ENCODE data around the gene MGAT1. TPM values are rescaled to one million over a fixed set of nuclear protein-coding genes. Genes with fewer than 3 reads are reported as not detected.
A peak's percentile ranks its signal among the peaks of the same experiment; 100 is the strongest.

The MGAT1 gene
- total RNA-seq, 1 donor from 2014 or later, result 137 TPM

DNA sequence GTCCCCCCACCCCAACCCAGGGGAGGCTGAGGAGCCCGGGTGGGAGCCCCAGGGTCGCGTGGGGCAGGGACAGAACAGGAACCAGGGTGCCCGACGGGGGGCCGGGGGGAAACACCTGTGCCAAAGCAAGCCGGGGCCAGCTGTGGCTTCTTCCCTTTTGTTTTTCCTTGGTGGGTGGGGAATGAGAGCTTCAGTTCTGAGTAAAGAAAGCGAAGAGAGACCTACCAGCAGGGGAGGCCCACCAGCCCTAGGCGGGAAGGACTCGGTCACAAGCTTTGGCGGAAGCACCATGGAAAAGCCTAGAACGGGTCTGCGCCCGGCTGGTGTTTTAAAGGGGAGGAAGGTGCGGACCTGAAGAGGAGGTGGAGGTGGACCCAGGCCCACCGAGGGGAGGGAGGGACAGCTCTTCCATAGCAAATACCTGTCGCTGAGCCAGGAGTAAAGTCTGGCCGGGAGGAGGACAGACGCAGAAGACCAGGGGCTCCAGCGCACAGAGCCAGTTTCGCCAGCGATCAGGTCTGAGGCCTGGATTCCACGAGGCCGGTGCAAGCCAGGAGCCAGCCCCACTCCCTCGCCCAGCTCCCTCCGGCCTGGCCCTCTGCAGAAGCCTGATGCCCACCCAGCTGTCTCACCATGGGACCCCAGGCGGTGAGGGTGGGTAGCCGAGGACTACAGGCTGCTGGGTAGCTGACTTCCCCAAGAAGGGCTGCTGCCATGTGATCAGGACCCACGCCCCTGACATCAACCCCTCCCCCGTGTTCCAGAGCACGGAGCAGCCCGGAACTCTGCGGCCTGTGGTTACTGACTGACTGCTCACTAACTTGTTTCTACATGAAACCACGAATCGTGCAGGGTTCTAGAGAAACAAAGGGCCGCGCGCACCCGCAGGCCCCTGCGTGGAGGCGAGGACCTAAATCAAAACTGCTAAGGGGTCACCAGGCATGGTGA is 849 bp upstream of the MGAT1 start:
- DNase-seq (ENCODE audit: extremely low spot score, unreplicated experiment), result no peak

DNA sequence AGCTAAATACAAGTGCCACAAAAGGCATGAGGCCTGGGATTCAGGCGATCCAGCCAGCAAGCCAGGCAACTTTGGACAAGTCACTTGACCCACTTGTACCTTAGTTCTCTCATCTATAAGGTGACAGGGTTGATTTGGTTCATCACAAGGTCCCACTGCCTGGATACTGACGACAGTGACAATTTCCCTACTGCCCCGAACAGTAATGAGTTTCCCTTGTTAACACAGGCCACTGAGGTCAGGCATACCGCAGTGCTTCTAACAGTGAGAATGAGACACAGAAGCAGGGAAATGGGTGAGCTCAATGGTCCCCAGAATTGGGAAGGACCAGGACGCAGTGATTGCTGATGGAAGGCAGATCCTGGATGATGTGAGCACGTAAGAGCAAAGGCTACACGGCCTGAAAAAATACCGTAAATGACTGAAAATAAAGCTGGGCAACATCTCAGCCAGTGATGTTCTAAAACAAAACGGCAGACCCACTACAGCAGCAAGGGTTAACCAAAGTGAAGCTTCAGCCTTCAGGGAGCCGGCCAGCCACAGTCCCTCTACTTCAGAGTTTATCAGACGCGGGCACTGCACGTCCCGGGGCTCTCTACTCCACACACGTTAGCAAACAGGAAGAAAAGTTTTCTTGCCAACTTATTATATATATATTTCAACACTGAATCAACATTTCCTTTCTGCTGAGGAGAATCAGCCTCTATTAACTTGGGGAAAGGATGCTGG is 846 bp downstream of the MGAT1 start:
- H3K4me1 Mint-ChIP-seq (ENCODE audit: unreplicated experiment), result peaks cover 70% of the 10 kb centered on the region
- H3K9me3 Mint-ChIP-seq (ENCODE audit: unreplicated experiment), result no peaks in the 10 kb centered on the region
- peaks cover 5% of the 10 kb centered on the region for H3K36me3 Mint-ChIP-seq (ENCODE audit: unreplicated experiment)
- no peaks in the 10 kb centered on the region for H3K27me3 Mint-ChIP-seq (ENCODE audit: unreplicated experiment)
- no peak for DNase-seq (ENCODE audit: extremely low spot score, unreplicated experiment)
- H3K4me3 Mint-ChIP-seq (ENCODE audit: unreplicated experiment), result peak overlapping the region; percentile 84
- peak overlapping the region; percentile 93 for H3K27ac Mint-ChIP-seq (ENCODE audit: unreplicated experiment)
- TF ChIP-seq, protein P1, sequence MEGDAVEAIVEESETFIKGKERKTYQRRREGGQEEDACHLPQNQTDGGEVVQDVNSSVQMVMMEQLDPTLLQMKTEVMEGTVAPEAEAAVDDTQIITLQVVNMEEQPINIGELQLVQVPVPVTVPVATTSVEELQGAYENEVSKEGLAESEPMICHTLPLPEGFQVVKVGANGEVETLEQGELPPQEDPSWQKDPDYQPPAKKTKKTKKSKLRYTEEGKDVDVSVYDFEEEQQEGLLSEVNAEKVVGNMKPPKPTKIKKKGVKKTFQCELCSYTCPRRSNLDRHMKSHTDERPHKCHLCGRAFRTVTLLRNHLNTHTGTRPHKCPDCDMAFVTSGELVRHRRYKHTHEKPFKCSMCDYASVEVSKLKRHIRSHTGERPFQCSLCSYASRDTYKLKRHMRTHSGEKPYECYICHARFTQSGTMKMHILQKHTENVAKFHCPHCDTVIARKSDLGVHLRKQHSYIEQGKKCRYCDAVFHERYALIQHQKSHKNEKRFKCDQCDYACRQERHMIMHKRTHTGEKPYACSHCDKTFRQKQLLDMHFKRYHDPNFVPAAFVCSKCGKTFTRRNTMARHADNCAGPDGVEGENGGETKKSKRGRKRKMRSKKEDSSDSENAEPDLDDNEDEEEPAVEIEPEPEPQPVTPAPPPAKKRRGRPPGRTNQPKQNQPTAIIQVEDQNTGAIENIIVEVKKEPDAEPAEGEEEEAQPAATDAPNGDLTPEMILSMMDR (IDR thresholded peaks at IDR 0.05), result no peak

More for the DNA sequence above, 849 bp upstream of the MGAT1 start:
- peak overlapping the region; percentile 52 for H3K4me3 Mint-ChIP-seq (ENCODE audit: unreplicated experiment)
- H3K36me3 Mint-ChIP-seq (ENCODE audit: unreplicated experiment), result peaks cover 5% of the 10 kb centered on the region
- TF ChIP-seq, protein P1 (IDR thresholded peaks at IDR 0.05), result no peak
- H3K9me3 Mint-ChIP-seq (ENCODE audit: unreplicated experiment), result no peaks in the 10 kb centered on the region
- no peaks in the 10 kb centered on the region for H3K27me3 Mint-ChIP-seq (ENCODE audit: unreplicated experiment)
- peaks cover 76% of the 10 kb centered on the region for H3K4me1 Mint-ChIP-seq (ENCODE audit: unreplicated experiment)
- H3K27ac Mint-ChIP-seq (ENCODE audit: unreplicated experiment), result peak overlapping the region; percentile 77

DNA sequence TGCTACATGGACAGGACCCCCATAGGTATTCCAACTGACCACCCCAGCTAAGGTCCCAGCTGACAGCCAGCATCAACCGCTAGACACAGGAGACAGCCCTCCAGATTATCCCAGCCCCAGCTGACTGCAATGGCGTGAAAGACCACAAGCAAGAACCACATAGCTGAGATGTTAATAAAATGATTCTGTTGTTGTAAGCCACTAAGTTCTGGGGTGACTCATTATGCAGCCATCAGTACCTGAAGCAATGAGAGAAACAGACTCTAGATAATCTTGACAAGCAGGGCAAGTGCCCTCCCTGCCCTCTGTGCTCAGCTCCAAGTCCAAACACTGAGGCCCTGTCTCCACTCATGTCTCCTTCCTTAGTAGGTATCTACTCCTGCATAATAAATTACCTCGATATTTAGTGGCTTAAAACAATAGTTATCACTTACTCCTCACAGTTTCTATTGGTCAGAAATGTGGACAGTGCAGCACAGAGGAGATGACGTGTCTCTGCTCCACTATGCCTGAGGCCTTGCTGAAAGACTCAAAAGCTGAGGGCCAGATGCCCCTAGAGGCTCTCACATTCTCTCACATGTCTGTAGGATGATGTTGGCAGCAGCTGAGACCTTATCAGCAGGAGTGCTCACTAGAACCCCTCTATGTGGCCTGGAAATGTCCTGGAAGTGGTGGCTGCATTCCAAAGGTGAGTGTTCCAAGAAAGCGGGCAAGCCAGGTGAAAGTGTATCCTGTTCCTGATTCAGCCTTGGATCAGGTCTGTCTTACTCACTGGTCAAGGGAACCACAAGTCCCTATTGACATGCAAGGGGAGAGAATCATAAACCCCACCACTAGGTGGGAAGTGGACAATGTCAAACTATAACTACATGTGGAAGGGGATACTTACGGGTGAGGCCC is 2.5 kb downstream of the MGAT1 start:
- Mint-ChIP-seq H3K36me3 (ENCODE audit: unreplicated experiment) (peaks cover 10% of the 10 kb centered on the region), H3K4me3 (ENCODE audit: unreplicated experiment) (peak overlapping the region; percentile 41), H3K9me3 (ENCODE audit: unreplicated experiment) (no peaks in the 10 kb centered on the region), H3K27ac (ENCODE audit: unreplicated experiment) (peak overlapping the region; percentile 93), H3K27me3 (ENCODE audit: unreplicated experiment) (no peaks in the 10 kb centered on the region), H3K4me1 (ENCODE audit: unreplicated experiment) (peaks cover 71% of the 10 kb centered on the region)
- no peak for DNase-seq (ENCODE audit: extremely low spot score, unreplicated experiment)
- TF ChIP-seq, protein P1 (IDR thresholded peaks at IDR 0.05), result no peak

DNA sequence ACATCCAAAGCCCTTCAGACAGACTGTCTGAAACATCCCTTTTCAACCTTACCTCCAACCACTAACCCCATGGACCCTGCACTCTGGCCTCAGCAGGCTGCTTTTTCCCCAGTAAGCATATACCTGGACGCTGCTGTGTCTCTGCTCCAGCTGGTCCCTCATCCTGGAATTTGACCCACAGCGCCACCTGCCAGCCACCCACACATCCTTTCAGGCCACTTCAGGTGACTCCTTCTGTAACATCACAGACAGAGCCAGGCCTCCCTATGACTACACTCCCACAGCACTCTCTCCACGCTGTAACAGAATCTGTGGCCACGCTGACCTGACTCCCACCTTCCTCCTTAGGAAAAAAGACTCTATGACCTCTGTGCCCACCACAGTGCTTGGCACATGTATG is 3.4 kb downstream of the MGAT1 start:
- H3K4me3 Mint-ChIP-seq (ENCODE audit: unreplicated experiment), result peak overlapping the region; percentile 38
- H3K9me3 Mint-ChIP-seq (ENCODE audit: unreplicated experiment), result no peaks in the 10 kb centered on the region
- TF ChIP-seq, protein P1 (IDR thresholded peaks at IDR 0.05), result peak; percentile 36
- peaks cover 67% of the 10 kb centered on the region for H3K4me1 Mint-ChIP-seq (ENCODE audit: unreplicated experiment)
- H3K36me3 Mint-ChIP-seq (ENCODE audit: unreplicated experiment), result peaks cover 10% of the 10 kb centered on the region
- no peak for DNase-seq (ENCODE audit: extremely low spot score, unreplicated experiment)
- no peaks in the 10 kb centered on the region for H3K27me3 Mint-ChIP-seq (ENCODE audit: unreplicated experiment)
- peak overlapping the region; percentile 93 for H3K27ac Mint-ChIP-seq (ENCODE audit: unreplicated experiment)

All from osteocyte (in vitro differentiated cells).